Glutamatergic neuron (in vitro differentiated cells): Measurements from ENCODE around the gene STRA8. TPM values are rescaled to one million over a fixed set of nuclear protein-coding genes. Genes with fewer than 3 reads are reported as not detected.

ENCODE experiments used
- DNase-seq: peaks from one replicate; pipeline ENCODE4 v3.0.0; 2022
- H3K27ac Mint-ChIP-seq: one replicate; pipeline ENCODE4 v1.8.0; 2020; ENCODE audit warnings: mild to moderate bottlenecking, mixed read lengths, inconsistent platforms; ENCODE audit not compliant: unreplicated experiment
- H3K27me3 Mint-ChIP-seq: one replicate; pipeline ENCODE4 v1.8.0; 2020; ENCODE audit warnings: mild to moderate bottlenecking, moderate library complexity, mixed read lengths, inconsistent platforms; ENCODE audit not compliant: unreplicated experiment
- H3K36me3 Mint-ChIP-seq: one replicate; pipeline ENCODE4 v1.8.0; 2020; ENCODE audit warnings: mild to moderate bottlenecking, mixed read lengths, inconsistent platforms; ENCODE audit not compliant: unreplicated experiment
- H3K4me1 Mint-ChIP-seq: one replicate; pipeline ENCODE4 v1.8.0; 2020; ENCODE audit warnings: mild to moderate bottlenecking, low read depth, mixed read lengths, inconsistent platforms; ENCODE audit not compliant: unreplicated experiment
- H3K4me3 Mint-ChIP-seq: one replicate; pipeline ENCODE4 v1.8.0; 2020; ENCODE audit warnings: mild to moderate bottlenecking, mixed read lengths, inconsistent platforms; ENCODE audit not compliant: unreplicated experiment
- H3K9me3 Mint-ChIP-seq: one replicate; pipeline ENCODE4 v1.8.0; 2020; ENCODE audit warnings: mild to moderate bottlenecking, moderate library complexity, mixed read lengths, inconsistent platforms; ENCODE audit not compliant: unreplicated experiment
- microRNA-seq: library from miRNA; unstranded; fragments of <30 nt; microRNA quantifications from one replicate; pipeline ENCODE4, GENCODE V29; 2020; ENCODE audit not compliant: unreplicated experiment
- total RNA-seq: library from RNA; stranded (reverse); fragmentation: NEBNext Ultra II Directional; extraction: Animal tissue kit (Norgen Biotek cat#: 25700); gene quantifications from one replicate; pipeline ENCODE4 v1.2.1, GENCODE V29; 2021; ENCODE audit not compliant: unreplicated experiment
- TF ChIP-seq, protein P1 (sequence below): fragments of 200-600 bp; sonication (generic); IDR thresholded peaks from one replicate; pipeline ENCODE4 v1.5.0; 2021; ENCODE audit not compliant: partially characterized antibody, unreplicated experiment

The STRA8 gene
- total RNA-seq, 1 donor from 2014 or later = not detected

DNA sequence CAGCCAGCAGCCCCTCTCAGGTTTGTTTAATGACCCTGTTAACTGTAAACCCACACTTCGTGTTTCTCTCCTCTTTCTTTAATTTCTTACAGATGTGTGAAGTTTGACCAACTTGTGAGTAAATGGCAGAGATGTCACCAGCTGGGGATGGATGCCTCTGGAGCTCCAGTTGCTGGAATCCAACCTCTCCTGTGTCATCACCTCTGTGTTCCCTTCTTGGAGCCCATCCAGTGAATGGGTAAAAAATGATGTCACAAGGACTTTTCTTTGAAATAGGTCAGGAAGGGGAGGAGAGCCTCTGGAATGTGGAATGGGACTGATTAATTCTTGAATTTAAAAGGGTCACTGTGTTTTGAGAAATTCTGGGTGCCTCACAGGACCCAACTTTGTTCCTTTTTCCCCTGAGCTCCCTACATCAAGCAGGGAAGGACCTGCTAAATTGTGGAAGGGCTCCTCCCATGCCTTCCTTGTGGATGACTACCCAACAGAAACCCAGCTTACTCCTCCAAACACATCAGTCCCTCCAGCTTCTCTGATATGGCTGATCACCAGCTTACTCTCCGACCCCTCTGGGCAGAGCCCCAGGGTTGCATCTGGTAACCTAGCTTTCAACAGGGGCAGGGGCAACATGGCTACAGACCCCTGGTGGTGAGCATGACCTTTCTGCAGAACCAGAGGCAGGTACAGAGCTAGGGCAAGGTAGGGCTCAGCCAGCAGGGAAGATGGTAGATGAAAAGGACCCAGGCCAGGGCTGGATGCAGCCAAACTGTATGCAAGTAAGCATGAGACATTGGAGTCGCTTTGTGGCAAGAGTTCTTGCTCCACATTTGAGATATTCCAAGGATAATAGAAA, 67.5 kb downstream of the STRA8 start:
- H3K36me3 Mint-ChIP-seq = peaks cover 6% of the 10 kb centered on the region
- TF ChIP-seq, protein P1, sequence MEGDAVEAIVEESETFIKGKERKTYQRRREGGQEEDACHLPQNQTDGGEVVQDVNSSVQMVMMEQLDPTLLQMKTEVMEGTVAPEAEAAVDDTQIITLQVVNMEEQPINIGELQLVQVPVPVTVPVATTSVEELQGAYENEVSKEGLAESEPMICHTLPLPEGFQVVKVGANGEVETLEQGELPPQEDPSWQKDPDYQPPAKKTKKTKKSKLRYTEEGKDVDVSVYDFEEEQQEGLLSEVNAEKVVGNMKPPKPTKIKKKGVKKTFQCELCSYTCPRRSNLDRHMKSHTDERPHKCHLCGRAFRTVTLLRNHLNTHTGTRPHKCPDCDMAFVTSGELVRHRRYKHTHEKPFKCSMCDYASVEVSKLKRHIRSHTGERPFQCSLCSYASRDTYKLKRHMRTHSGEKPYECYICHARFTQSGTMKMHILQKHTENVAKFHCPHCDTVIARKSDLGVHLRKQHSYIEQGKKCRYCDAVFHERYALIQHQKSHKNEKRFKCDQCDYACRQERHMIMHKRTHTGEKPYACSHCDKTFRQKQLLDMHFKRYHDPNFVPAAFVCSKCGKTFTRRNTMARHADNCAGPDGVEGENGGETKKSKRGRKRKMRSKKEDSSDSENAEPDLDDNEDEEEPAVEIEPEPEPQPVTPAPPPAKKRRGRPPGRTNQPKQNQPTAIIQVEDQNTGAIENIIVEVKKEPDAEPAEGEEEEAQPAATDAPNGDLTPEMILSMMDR = no peak
- no peak overlapping the region for H3K4me3 Mint-ChIP-seq
- no peak for DNase-seq
- H3K4me1 Mint-ChIP-seq = peaks cover 2% of the 10 kb centered on the region
- peaks cover 2% of the 10 kb centered on the region for H3K27me3 Mint-ChIP-seq
- H3K27ac Mint-ChIP-seq = no peak overlapping the region
- no peaks in the 10 kb centered on the region for H3K9me3 Mint-ChIP-seq

Small RNA genes within 50 kb of the gene (microRNA-seq; reads per million reads assigned to microRNA genes)
- gene MIR6509 = 1.8 reads per million, percentile 9 among the genes with 10 or more reads in this experiment

Other genes starting within 250 kb of the STRA8 start
- gene AGBL3, start 247.3 kb upstream of the STRA8 start, total RNA-seq = 2.3 TPM
- gene TMEM140, start 85.8 kb upstream of the STRA8 start, total RNA-seq = not detected
- gene CYREN, start 63.1 kb upstream of the STRA8 start, total RNA-seq = 33.3 TPM
- gene WDR91, start 22.3 kb upstream of the STRA8 start, total RNA-seq = 24.5 TPM